ENCODE data around the gene MBD3.
A peak's percentile ranks its signal among the peaks of the same experiment; 100 is the strongest.

MBD3 gene

DNA sequence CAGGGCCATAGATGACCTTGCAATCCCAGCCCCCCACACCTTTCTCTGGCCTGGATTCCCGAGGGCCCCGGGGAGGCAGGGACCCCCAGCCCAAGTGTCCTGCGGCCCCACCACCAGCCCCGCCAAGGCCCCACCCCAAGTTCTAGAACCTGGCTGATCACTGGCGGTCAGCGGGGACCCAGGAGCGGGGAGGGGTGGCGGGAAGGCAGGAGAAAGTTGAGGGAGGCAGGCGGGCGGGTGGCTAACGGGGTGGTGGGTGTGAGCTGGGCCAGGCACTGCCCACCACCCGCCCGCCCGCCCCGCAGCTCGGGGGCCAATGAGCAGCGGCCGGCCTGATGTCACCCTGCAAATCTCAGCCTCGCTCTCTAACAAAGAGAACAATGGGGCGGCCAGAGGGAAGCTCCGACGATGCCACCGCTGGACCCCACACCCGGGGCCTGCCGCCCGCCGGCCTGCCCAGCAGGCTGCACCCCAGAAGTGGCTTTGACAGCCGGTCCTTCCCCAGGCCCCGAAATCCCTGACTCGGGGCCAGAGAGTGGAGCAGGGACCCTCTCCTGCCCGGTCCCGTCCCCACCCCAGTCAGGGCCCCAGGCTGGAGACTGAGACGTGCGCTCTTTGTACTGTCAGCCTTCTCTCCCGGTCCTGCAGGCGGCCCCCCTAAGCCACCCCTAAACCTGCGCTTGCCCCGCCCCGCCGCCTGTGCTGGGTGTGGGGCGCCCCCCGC, 26.1 kb downstream of the MBD3 start:
- H3K4me3 ChIP-seq (ENCODE audit: low read depth in 1 of 2, low read length in 2 of 2), result peak overlapping the region; percentile 52 to 67
- peaks cover 0 to 4% of the 10 kb centered on the region in 2 donors for H3K4me1 ChIP-seq (ENCODE audit: control insufficient read depth in 1 of 2, insufficient read depth in 2 of 2, low read length in 2 of 2)
- H3K36me3 ChIP-seq (ENCODE audit: control insufficient read depth in 1 of 2, insufficient read depth in 2 of 2, low read length in 2 of 2), result no peaks in the 10 kb centered on the region
- H3K9me3 ChIP-seq (ENCODE audit: control insufficient read depth in 1 of 2, low read length in 2 of 2), result no peaks in the 10 kb centered on the region
- peak overlapping the region; percentile 18 to 54 for H3K9ac ChIP-seq (ENCODE audit: low read depth in 1 of 2, low read length in 2 of 2)
- no peak overlapping the region for H3K27ac ChIP-seq (ENCODE audit: low read depth, low read length)
- H3K27me3 ChIP-seq (ENCODE audit: control insufficient read depth in 1 of 2, insufficient read depth in 2 of 2, low read length in 2 of 2), result no peaks in the 10 kb centered on the region

DNA sequence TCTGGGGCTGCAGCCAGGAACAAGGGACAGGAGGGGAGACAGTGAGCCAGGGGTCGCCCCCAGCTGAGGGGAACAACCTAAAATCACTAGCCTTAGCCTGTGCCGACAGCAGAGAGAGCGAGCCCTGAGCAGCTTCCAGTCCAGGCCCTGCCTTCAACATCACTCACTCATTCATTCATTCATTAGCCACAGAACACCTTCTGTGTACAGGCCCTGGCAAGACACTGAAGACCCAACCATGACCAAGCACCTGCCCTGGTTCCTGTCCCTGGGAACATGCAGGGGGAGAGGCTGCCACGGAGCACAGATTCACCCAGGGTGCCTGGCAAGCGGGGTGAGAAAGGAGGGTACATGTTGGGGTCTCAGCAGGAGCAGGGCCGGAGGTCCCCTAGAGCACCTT, 29.4 kb downstream of the MBD3 start:
- no peaks in the 10 kb centered on the region for H3K9me3 ChIP-seq (ENCODE audit: control insufficient read depth in 1 of 2, low read length in 2 of 2)
- H3K27ac ChIP-seq (ENCODE audit: low read depth, low read length), result no peak overlapping the region
- no peak overlapping the region for H3K9ac ChIP-seq (ENCODE audit: low read depth in 1 of 2, low read length in 2 of 2)
- H3K4me1 ChIP-seq (ENCODE audit: control insufficient read depth in 1 of 2, insufficient read depth in 2 of 2, low read length in 2 of 2), result no peaks in the 10 kb centered on the region
- H3K4me3 ChIP-seq (ENCODE audit: low read depth in 1 of 2, low read length in 2 of 2), result no peak overlapping the region
- no peaks in the 10 kb centered on the region for H3K27me3 ChIP-seq (ENCODE audit: control insufficient read depth in 1 of 2, insufficient read depth in 2 of 2, low read length in 2 of 2)
- H3K36me3 ChIP-seq (ENCODE audit: control insufficient read depth in 1 of 2, insufficient read depth in 2 of 2, low read length in 2 of 2), result no peaks in the 10 kb centered on the region

DNA sequence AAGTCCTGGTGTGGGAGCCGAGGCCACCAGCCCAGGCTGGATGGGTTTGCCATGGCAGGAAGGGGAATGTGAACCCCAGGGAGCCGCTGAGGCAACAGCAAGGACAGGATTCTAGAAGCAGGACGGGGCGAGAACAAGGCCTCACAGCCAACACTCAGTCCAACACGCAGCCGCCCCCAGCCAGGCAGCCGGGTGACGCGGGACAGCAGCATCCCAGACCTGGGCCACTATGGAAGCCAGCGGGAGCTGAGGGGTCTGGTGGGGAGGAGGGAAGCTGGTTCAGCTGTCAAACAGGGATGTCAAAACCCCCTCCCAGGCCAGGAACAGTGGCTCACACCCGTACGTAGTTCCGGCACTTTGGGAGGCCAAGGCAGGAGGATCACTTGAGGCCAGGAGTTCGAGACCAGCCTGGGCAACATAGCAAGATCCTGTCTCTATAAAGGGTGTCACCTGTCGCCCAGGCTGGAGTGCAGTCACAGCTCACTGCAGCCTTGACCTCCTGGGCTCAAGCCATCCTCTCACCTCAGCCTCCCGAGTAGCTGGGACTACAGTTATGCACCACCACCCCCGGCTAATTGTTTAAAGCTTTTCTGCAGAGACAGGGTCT, 31.3 kb downstream of the MBD3 start:
- no peaks in the 10 kb centered on the region for H3K27me3 ChIP-seq (ENCODE audit: control insufficient read depth in 1 of 2, insufficient read depth in 2 of 2, low read length in 2 of 2)
- no peaks in the 10 kb centered on the region for H3K9me3 ChIP-seq (ENCODE audit: control insufficient read depth in 1 of 2, low read length in 2 of 2)
- H3K27ac ChIP-seq (ENCODE audit: low read depth, low read length), result no peak overlapping the region
- no peaks in the 10 kb centered on the region for H3K4me1 ChIP-seq (ENCODE audit: control insufficient read depth in 1 of 2, insufficient read depth in 2 of 2, low read length in 2 of 2)
- H3K36me3 ChIP-seq (ENCODE audit: control insufficient read depth in 1 of 2, insufficient read depth in 2 of 2, low read length in 2 of 2), result no peaks in the 10 kb centered on the region
- H3K4me3 ChIP-seq (ENCODE audit: low read depth in 1 of 2, low read length in 2 of 2), result no peak overlapping the region
- no peak overlapping the region for H3K9ac ChIP-seq (ENCODE audit: low read depth in 1 of 2, low read length in 2 of 2)

DNA sequence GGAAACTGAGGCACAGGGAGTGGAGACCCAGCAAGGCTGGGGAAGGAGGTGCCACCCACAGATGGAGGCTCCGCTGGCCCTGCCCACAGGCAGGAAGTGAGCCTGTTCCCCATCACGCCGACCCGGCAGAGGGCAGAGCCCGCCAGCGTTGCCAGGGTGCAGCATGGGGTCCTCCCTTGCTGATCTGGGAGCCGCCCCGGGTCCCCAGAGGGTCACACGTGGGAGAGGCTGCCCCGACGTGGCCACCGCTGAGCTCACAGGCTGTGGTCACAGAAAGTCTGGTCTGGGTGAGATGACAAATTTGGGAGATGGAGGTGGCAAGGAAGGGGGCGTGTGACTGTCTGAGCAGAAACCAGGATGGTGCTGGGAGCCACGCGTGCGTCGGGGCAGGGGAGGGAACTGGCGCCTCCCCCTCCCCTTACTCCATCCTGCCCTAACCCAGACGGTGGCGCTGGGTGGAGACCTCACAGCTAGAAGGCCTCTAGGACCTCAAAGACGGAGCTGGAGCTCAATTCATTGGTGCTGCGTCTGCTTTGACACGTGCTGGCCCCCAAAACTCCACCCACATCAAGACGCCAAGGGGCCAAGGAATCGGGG, 32.3 kb downstream of the MBD3 start:
- Histone ChIP-seq H3K9me3 (ENCODE audit: control insufficient read depth in 1 of 2, low read length in 2 of 2) (no peaks in the 10 kb centered on the region), H3K4me3 (ENCODE audit: low read depth in 1 of 2, low read length in 2 of 2) (no peak overlapping the region), H3K9ac (ENCODE audit: low read depth in 1 of 2, low read length in 2 of 2) (no peak overlapping the region), H3K27ac (ENCODE audit: low read depth, low read length) (no peak overlapping the region), H3K4me1 (ENCODE audit: control insufficient read depth in 1 of 2, insufficient read depth in 2 of 2, low read length in 2 of 2) (no peaks in the 10 kb centered on the region), H3K36me3 (ENCODE audit: control insufficient read depth in 1 of 2, insufficient read depth in 2 of 2, low read length in 2 of 2) (no peaks in the 10 kb centered on the region), H3K27me3 (ENCODE audit: control insufficient read depth in 1 of 2, insufficient read depth in 2 of 2, low read length in 2 of 2) (no peaks in the 10 kb centered on the region)

DNA sequence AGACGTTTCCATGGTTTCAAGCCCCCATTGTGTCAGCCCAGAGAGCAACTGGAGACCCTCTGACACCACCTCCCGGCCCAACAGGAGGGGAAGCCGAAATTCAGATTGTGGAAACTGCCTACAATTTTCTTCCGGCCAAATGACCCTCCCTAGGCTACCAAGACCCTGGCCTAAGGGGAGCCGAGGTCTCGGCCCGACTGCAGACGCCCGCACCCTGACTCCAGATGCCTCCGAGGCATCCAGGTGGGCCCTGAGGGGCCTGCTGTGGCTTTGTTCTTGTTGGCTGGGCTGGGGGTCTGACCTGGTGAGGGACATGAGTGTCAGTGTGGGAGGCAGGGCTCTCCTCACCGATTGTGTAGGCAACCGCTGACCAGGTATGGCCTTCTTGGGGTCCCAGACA, 34.1 kb downstream of the MBD3 start:
- no peak overlapping the region for H3K9ac ChIP-seq (ENCODE audit: low read depth in 1 of 2, low read length in 2 of 2)
- H3K27ac ChIP-seq (ENCODE audit: low read depth, low read length), result no peak overlapping the region
- H3K4me1 ChIP-seq (ENCODE audit: control insufficient read depth in 1 of 2, insufficient read depth in 2 of 2, low read length in 2 of 2), result no peaks in the 10 kb centered on the region

DNA sequence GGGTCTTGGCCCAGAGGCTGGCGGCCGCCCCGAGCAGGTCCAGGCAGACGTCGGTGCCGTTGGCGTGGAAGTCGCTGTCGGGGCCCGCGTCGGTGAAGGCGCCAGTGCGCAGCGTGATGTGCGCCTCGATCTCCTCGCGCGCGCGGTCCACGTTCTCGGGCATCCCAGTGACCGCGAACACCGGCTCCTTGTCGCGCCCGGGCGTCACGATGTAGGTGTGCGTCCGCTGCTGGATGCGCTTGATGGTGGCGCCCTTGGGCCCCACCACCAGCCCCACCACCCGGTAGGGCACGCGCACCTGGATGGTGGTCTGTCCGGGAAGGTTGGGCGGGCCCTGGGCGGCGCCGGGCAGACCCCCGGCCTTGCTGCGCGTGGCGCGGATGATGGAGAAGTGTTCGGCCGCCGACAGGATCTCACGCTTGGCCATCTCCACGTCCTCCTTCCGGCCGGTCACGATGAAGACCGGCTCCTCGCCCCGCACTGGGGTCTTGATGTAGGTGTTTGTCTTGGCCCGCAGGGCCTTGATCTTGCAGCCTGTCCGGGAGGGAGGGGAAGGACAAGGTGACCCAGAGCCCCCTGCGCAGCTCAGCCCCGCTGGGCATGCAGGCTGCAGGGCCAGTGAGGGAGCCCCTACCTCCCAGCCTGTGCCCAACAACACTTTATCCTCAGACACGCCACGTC, 36.1 kb downstream of the MBD3 start:
- H3K4me3 ChIP-seq (ENCODE audit: low read depth in 1 of 2, low read length in 2 of 2), result no peak overlapping the region
- no peak overlapping the region for H3K27ac ChIP-seq (ENCODE audit: low read depth, low read length)
- no peaks in the 10 kb centered on the region for H3K36me3 ChIP-seq (ENCODE audit: control insufficient read depth in 1 of 2, insufficient read depth in 2 of 2, low read length in 2 of 2)
- no peaks in the 10 kb centered on the region for H3K9me3 ChIP-seq (ENCODE audit: control insufficient read depth in 1 of 2, low read length in 2 of 2)
- H3K4me1 ChIP-seq (ENCODE audit: control insufficient read depth in 1 of 2, insufficient read depth in 2 of 2, low read length in 2 of 2), result no peaks in the 10 kb centered on the region
- no peaks in the 10 kb centered on the region for H3K27me3 ChIP-seq (ENCODE audit: control insufficient read depth in 1 of 2, insufficient read depth in 2 of 2, low read length in 2 of 2)
- no peak overlapping the region for H3K9ac ChIP-seq (ENCODE audit: low read depth in 1 of 2, low read length in 2 of 2)

More for the DNA sequence above, 34.1 kb downstream of the MBD3 start:
- Histone ChIP-seq H3K27me3 (ENCODE audit: control insufficient read depth in 1 of 2, insufficient read depth in 2 of 2, low read length in 2 of 2) (no peaks in the 10 kb centered on the region), H3K9me3 (ENCODE audit: control insufficient read depth in 1 of 2, low read length in 2 of 2) (no peaks in the 10 kb centered on the region), H3K36me3 (ENCODE audit: control insufficient read depth in 1 of 2, insufficient read depth in 2 of 2, low read length in 2 of 2) (no peaks in the 10 kb centered on the region), H3K4me3 (ENCODE audit: low read depth in 1 of 2, low read length in 2 of 2) (no peak overlapping the region)

DNA sequence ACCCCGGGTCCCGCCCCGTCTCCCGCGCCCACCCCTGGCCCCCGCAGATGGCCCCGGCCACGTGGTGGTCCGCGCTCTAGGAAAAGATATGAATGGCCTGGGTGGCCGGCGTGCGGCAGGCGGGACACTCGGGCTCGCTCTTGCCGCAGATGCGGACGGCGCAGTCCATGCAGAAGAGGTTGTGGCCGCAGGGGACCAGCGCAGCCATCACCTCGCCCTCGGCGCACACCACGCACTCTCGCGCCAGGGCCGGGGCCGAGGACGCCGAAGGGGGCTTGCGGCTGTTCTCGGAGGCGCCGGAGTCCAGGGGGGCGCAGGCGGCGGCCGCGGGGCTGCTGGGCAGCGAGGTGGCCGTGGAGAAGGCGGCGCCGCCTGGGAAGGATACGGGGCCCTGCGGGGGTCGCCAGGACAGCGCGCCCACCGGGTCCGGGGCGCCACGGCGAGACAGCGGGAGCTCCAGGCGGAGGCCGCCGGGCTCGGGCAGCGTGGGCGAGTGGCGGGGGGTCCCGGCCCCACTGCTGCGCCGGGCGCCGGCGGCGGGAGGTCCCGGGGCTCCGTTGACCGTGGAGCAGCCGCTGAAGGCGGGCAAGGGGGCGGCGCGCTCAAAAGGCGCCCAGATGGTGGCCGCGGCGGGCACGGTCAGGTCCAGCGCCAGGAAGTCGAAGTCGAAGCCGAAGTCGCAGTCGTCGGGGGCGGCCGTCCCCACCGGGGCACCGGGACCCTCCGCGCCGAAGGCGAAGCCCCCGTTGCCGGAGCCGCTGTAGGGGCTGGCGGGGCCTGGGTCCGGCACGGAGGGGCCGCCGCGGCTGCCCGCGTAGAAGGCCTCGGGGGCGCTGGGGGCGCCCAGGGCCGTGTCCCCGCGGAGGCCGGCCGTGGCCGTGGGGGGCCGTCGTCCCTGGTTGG, 36.9 kb downstream of the MBD3 start:
- Histone ChIP-seq H3K4me3 (ENCODE audit: low read depth in 1 of 2, low read length in 2 of 2) (no peak overlapping the region), H3K36me3 (ENCODE audit: control insufficient read depth in 1 of 2, insufficient read depth in 2 of 2, low read length in 2 of 2) (no peaks in the 10 kb centered on the region), H3K27me3 (ENCODE audit: control insufficient read depth in 1 of 2, insufficient read depth in 2 of 2, low read length in 2 of 2) (no peaks in the 10 kb centered on the region), H3K27ac (ENCODE audit: low read depth, low read length) (no peak overlapping the region), H3K9ac (ENCODE audit: low read depth in 1 of 2, low read length in 2 of 2) (no peak overlapping the region), H3K4me1 (ENCODE audit: control insufficient read depth in 1 of 2, insufficient read depth in 2 of 2, low read length in 2 of 2) (no peaks in the 10 kb centered on the region), H3K9me3 (ENCODE audit: control insufficient read depth in 1 of 2, low read length in 2 of 2) (no peaks in the 10 kb centered on the region)

DNA sequence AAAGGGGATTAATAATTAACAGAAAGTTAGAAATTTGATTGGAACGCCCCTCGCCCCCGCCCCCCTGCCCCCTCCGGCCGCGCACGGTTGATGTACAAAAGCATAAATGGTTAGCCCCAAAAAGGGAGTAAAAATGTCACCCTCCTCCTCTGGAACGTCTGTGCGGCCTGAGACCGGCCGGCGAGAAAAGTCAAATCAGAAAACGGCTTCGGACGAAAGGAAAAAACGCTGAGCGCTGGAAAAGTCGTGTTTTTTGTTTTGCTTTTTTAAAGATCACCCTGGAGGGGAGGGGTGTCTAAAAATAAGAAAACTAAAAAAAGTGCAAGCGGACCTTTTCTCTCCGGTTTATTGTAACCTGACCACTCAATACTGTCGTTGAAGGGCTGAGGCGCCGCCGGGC, 37.7 kb downstream of the MBD3 start:
- no peaks in the 10 kb centered on the region for H3K4me1 ChIP-seq (ENCODE audit: control insufficient read depth in 1 of 2, insufficient read depth in 2 of 2, low read length in 2 of 2)
- H3K27me3 ChIP-seq (ENCODE audit: control insufficient read depth in 1 of 2, insufficient read depth in 2 of 2, low read length in 2 of 2), result no peaks in the 10 kb centered on the region
- H3K9ac ChIP-seq (ENCODE audit: low read depth in 1 of 2, low read length in 2 of 2), result no peak overlapping the region
- no peaks in the 10 kb centered on the region for H3K9me3 ChIP-seq (ENCODE audit: control insufficient read depth in 1 of 2, low read length in 2 of 2)
- no peaks in the 10 kb centered on the region for H3K36me3 ChIP-seq (ENCODE audit: control insufficient read depth in 1 of 2, insufficient read depth in 2 of 2, low read length in 2 of 2)
- no peak overlapping the region for H3K4me3 ChIP-seq (ENCODE audit: low read depth in 1 of 2, low read length in 2 of 2)
- no peak overlapping the region for H3K27ac ChIP-seq (ENCODE audit: low read depth, low read length)

DNA sequence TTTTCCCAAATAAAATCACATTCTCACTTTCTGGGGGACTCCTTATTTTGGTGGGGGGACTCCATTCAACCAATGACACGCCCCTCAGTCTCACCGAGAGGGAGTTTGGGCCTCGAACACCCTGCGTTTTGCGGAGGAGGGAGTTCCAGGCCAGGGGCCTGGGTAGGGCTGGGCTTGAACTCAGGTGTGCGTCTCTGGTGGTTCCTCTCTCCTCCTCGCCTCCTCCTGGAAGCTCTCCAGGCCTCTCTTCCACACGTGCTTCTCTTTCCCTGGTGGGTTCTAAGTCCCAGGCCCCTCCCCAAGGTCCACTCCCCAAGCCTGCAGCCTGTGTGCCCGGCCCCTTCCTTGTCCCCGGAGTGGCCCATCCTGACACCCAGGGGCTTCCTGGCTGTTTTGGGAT, 39.2 kb downstream of the MBD3 start:
- Histone ChIP-seq H3K4me1 (ENCODE audit: control insufficient read depth in 1 of 2, insufficient read depth in 2 of 2, low read length in 2 of 2) (no peaks in the 10 kb centered on the region), H3K27me3 (ENCODE audit: control insufficient read depth in 1 of 2, insufficient read depth in 2 of 2, low read length in 2 of 2) (no peaks in the 10 kb centered on the region), H3K27ac (ENCODE audit: low read depth, low read length) (no peak overlapping the region), H3K9ac (ENCODE audit: low read depth in 1 of 2, low read length in 2 of 2) (no peak overlapping the region), H3K9me3 (ENCODE audit: control insufficient read depth in 1 of 2, low read length in 2 of 2) (no peaks in the 10 kb centered on the region), H3K4me3 (ENCODE audit: low read depth in 1 of 2, low read length in 2 of 2) (no peak overlapping the region), H3K36me3 (ENCODE audit: control insufficient read depth in 1 of 2, insufficient read depth in 2 of 2, low read length in 2 of 2) (no peaks in the 10 kb centered on the region)

Measured in duodenal mucosa (tissue), 2 donors.